SK-N-MC (cell line): ENCODE data around the gene TMEM252.

Experiments
- EZH2 ChIP-seq: fragments of 200-600 bp; sonication (generic); IDR thresholded peaks from one replicate; pipeline ENCODE4 v1.6.1; 2017; ENCODE audit warnings: antibody characterized with exemption
- POLR2AphosphoS5 ChIP-seq: IDR thresholded peaks from 2 replicates; pipeline ENCODE4 v1.6.1; 2012; ENCODE audit warnings: mild to moderate bottlenecking, low read depth, low read length, borderline replicate concordance

GRCh38 chr9:68547417-68547816 lies 6.7 kb upstream of the TMEM252 start:
- TF ChIP-seq EZH2 (no peak), POLR2AphosphoS5 (no peak)
